SK-N-SH (cell line): ENCODE data around the gene CASP7. TPM values are rescaled to one million over a fixed set of nuclear protein-coding genes. Genes with fewer than 3 reads are reported as not detected.
A peak's percentile ranks its signal among the peaks of the same experiment; 100 is the strongest.

Experiments
- CTCF ChIA-PET: fragments of 300-600, 350-600 bp; formaldehyde crosslinking; extraction: SDS; loops from one replicate; lab custom pipeline; 2021; lab: Yijun Ruan, JAX
- POLR2A ChIA-PET: fragments of 350-600 bp; sonication (Branson Sonifier 250); formaldehyde crosslinking; extraction: SDS; loops from one replicate; lab custom pipeline; 2020; ENCODE audit warnings: antibody characterized with exemption, inconsistent platforms; lab: Yijun Ruan, JAX
- DNase-seq: peaks from one replicate; pipeline ENCODE4 v3.0.0; 2012
- H2AFZ ChIP-seq: fragments of 200-600 bp; sonication (generic); 2 replicates; pipeline ENCODE4 v1.8.1; 2016; ENCODE audit warnings: antibody characterized with exemption, mild to moderate bottlenecking, low read depth
- H3F3A ChIP-seq: fragments of 200-600 bp; sonication (generic); replicated peaks from 2 replicates; pipeline ENCODE3; 2016; ENCODE audit warnings: antibody characterized with exemption, mild to moderate bottlenecking; ENCODE audit not compliant: insufficient read depth
- H3K27ac ChIP-seq, 2 experiments: fragments of 200-500 bp in 1 of 2; fragments of 200-600 bp in 1 of 2; sonication (Bioruptor generic) in 1 of 2; sonication (generic), shearing (Covaris generic) in 1 of 2; 2 replicates each; pipeline versions ENCODE4 v1.5.1 to v1.6.1; 2014 to 2016; ENCODE audit warnings: low read depth in 2 of 2, inconsistent platforms in 1 of 2, low read length in 1 of 2, mild to moderate bottlenecking in 1 of 2, mixed read lengths in 1 of 2
- H3K27me3 ChIP-seq: fragments of 200-600 bp; sonication (generic), shearing (Covaris generic); 2 replicates; pipeline ENCODE4 v1.6.1; 2016; ENCODE audit warnings: mixed run types; ENCODE audit not compliant: insufficient read depth
- H3K36me3 ChIP-seq, 2 experiments: fragments of 200-500 bp in 1 of 2; fragments of 200-600 bp in 1 of 2; sonication (Bioruptor generic) in 1 of 2; sonication (generic) in 1 of 2; replicated peaks in 1 of 2; 2 replicates each; pipeline versions ENCODE3 to v1.5.1; 2014 to 2016; ENCODE audit warnings: low read length in 1 of 2, mild to moderate bottlenecking in 1 of 2; ENCODE audit not compliant: insufficient read depth in 2 of 2, control insufficient read depth in 1 of 2
- H3K4me1 ChIP-seq, 2 experiments: fragments of 200-500 bp in 1 of 2; fragments of 200-600 bp in 1 of 2; sonication (Bioruptor generic) in 1 of 2; sonication (generic), shearing (Covaris generic) in 1 of 2; 2 replicates each; pipeline versions ENCODE4 v1.5.1 to v1.6.1; 2014 to 2016; ENCODE audit warnings: low read depth in 1 of 2, low read length in 1 of 2, mixed run types in 1 of 2; ENCODE audit not compliant: insufficient read depth in 2 of 2, control insufficient read depth in 1 of 2
- H3K4me2 ChIP-seq: fragments of 200-600 bp; sonication (generic), shearing (Covaris generic); 2 replicates; pipeline ENCODE4 v1.6.1; 2017; ENCODE audit warnings: mixed run types
- H3K4me3 ChIP-seq, 2 experiments: fragments of 200-500 bp in 1 of 2; fragments of 200-600 bp in 1 of 2; sonication (Bioruptor generic) in 1 of 2; sonication (generic), shearing (Covaris generic) in 1 of 2; 2 replicates each; pipeline versions ENCODE4 v1.5.1 to v1.8.1; 2014 to 2016; ENCODE audit warnings: low read depth in 2 of 2, inconsistent platforms in 1 of 2, low read length in 1 of 2, mild to moderate bottlenecking in 1 of 2, mixed read lengths in 1 of 2, moderate library complexity in 1 of 2
- H3K79me2 ChIP-seq: fragments of 200-600 bp; sonication (generic); 2 replicates; pipeline ENCODE4 v1.8.1; 2017; ENCODE audit warnings: mild to moderate bottlenecking; ENCODE audit not compliant: insufficient read depth
- H3K9ac ChIP-seq: fragments of 200-600 bp; sonication (generic); 2 replicates; pipeline ENCODE4 v1.6.1; 2017; ENCODE audit warnings: mixed run types
- H3K9me2 ChIP-seq: fragments of 200-600 bp; sonication (generic); 2 replicates; pipeline ENCODE4 v1.6.1; 2017; ENCODE audit warnings: mixed run types
- H3K9me3 ChIP-seq: fragments of 200-600 bp; sonication (generic); 2 replicates; pipeline ENCODE4 v1.6.1; 2017; ENCODE audit warnings: mixed run types, mild to moderate bottlenecking, moderate library complexity
- H4K20me1 ChIP-seq: fragments of 200-600 bp; sonication (generic); 2 replicates; pipeline ENCODE4 v1.6.1; 2017; ENCODE audit warnings: mild to moderate bottlenecking, mixed run types; ENCODE audit not compliant: insufficient read depth
- CHD2 ChIP-seq: fragments of 150-350 bp; IDR thresholded peaks from 2 replicates; pipeline ENCODE4 v1.6.1; 2018; ENCODE audit warnings: low read length; ENCODE audit not compliant: partially characterized antibody
- CTCF ChIP-seq: fragments of 200-600 bp; sonication (generic); IDR thresholded peaks from 2 replicates; pipeline ENCODE4 v1.6.1; 2017; ENCODE audit warnings: antibody characterized with exemption, mild to moderate bottlenecking, moderate library complexity
- EP300 ChIP-seq, 2 experiments: IDR thresholded peaks; 2 replicates each; pipeline versions ENCODE4 v1.4.0 to v1.6.1; 2012; ENCODE audit warnings: borderline replicate concordance in 1 of 2, low read depth in 1 of 2, low read length in 1 of 2
- FOSL2 ChIP-seq: IDR thresholded peaks from 2 replicates; pipeline ENCODE4 v1.4.0; 2012; ENCODE audit warnings: low read depth, mild to moderate bottlenecking, moderate library complexity, borderline replicate concordance
- GABPA ChIP-seq: IDR thresholded peaks from 2 replicates; pipeline ENCODE4 v1.4.0; 2012; ENCODE audit warnings: low read depth, mild to moderate bottlenecking
- GATA2 ChIP-seq: sonication (generic); formaldehyde crosslinking; IDR thresholded peaks from 2 replicates; pipeline ENCODE4 v1.5.0; 2020; ENCODE audit warnings: mild to moderate bottlenecking, missing genetic modification reagents
- JUND ChIP-seq: IDR thresholded peaks from 2 replicates; pipeline ENCODE4 v1.4.0; 2012
- MEF2A ChIP-seq: IDR thresholded peaks from 2 replicates; pipeline ENCODE4 v1.4.0; 2012; ENCODE audit warnings: low read depth, borderline replicate concordance
- PBX3 ChIP-seq: IDR thresholded peaks from 2 replicates; pipeline ENCODE4; 2012
- POLR2AphosphoS5 ChIP-seq: IDR thresholded peaks from 2 replicates; pipeline ENCODE4 v1.6.1; 2012; ENCODE audit warnings: low read depth, low read length
- SIN3A ChIP-seq: IDR thresholded peaks from 2 replicates; pipeline ENCODE4 v1.6.1; 2012; ENCODE audit warnings: low read depth, mild to moderate bottlenecking, low read length, moderate library complexity, borderline replicate concordance
- TCF12 ChIP-seq: IDR thresholded peaks from 2 replicates; pipeline ENCODE4 v1.4.0; 2012
- YY1 ChIP-seq: IDR thresholded peaks from 2 replicates; pipeline ENCODE4 v1.4.0; 2012; ENCODE audit warnings: low read depth, mild to moderate bottlenecking
- ZBTB33 ChIP-seq: IDR thresholded peaks from 2 replicates; pipeline ENCODE4 v1.4.0; 2012; ENCODE audit warnings: low read depth, borderline replicate concordance
- WGBS: methylation state at CpG from one replicate; pipeline ENCODE4 v1.1.6; 2017; ENCODE audit warnings: low lambda C conversion rate; 5-methylcytosine and 5-hydroxymethylcytosine counted together
- polyA plus RNA-seq, 3 experiments: library from polyadenylated mRNA; depleted of rRNA; stranded (reverse); fragments of >200 nt; gene quantifications; 2 replicates each; pipeline ENCODE4 v1.2.3, GENCODE V29; 2012

The CASP7 gene
- polyA plus RNA-seq (2012; rRNA removed): 13.6 and 15.1 TPM in 2 replicates
- 14.2 and 16.5 TPM in 2 replicates for polyA plus RNA-seq (2012; cell fraction: cytosol; rRNA removed)
- polyA plus RNA-seq (2012; cell fraction: nucleus; rRNA removed): 6.6 and 10.8 TPM in 2 replicates

- H3K4me3 ChIP-seq: peak within 1 kb of the TSS; percentile 89 to 98
- TF ChIP-seq CTCF: no peak
- no peak for TF ChIP-seq GATA2 (CRISPR knock-in tag)
- TF ChIP-seq POLR2AphosphoS5: peak; percentile 42; the same call in 1 of the 2 replicates
- TF ChIP-seq CHD2: peak; percentile 8
- TF ChIP-seq SIN3A: 0 out of 2 replicates have a peak, but pooled peaks have one; percentile 4
- TF ChIP-seq EP300 (IDR thresholded peaks at IDR 0.05; ENCODE audit: borderline replicate concordance in 1 of 2, low read depth in 1 of 2, low read length in 1 of 2): 0 out of 4 replicates have a peak, but pooled peaks of 1 of the 2 experiments have one; percentile 18
- TF ChIP-seq, all 33 proteins: peak for 4
- Histone ChIP-seq H3K4me1 (peaks cover 0 to 6% of the 10 kb centered on the region in 2 experiments; a peak in 1 of 4 replicates), H3K9me2 (no peaks in the 10 kb centered on the region), H3K27ac (peak within 1 kb of the TSS; percentile 77 to 82), H3F3A (no peaks in the 10 kb centered on the region), H3K27me3 (no peaks in the 10 kb centered on the region), H3K9me3 (no peaks in the 10 kb centered on the region), H3K79me2 (peaks cover 46% of the 10 kb centered on the region), H3K4me2 (peak within 1 kb of the TSS; percentile 92), H3K36me3 (peaks cover 0 to 5% of the 10 kb centered on the region in 2 experiments), H2AFZ (peak within 1 kb of the TSS; percentile 94), H4K20me1 (no peaks in the 10 kb centered on the region), H3K9ac (peak within 1 kb of the TSS; percentile 92)
- peak; percentile 90 for DNase-seq
- CTCF ChIA-PET: interaction anchor here (0.5 to 2.2 kb wide), 31 partner anchors 10 to 772 kb away, joined by 3 to 13 read pairs (median 3); partner anchors contain the start of gene NRAP
- POLR2A ChIA-PET: no interaction called here
- 3% methylated on average over 22 of the region's 68 CpGs for WGBS
Observed at GRCh38 chr10:113679463-113680189, at the start of gene CASP7. TSS of gene CASP7 (plus strand) at chr10:113679912. CDS start at chr10:113697494, 17,582 bp downstream.

- Histone ChIP-seq H3K4me3 (no peak overlapping the region), H4K20me1 (no peaks in the 10 kb centered on the region), H3K36me3 (no peaks in the 10 kb centered on the region), H3K27me3 (no peaks in the 10 kb centered on the region; the same call in 1 of the 2 replicates), H3K79me2 (no peaks in the 10 kb centered on the region), H2AFZ (no peak overlapping the region), H3F3A (no peaks in the 10 kb centered on the region), H3K4me2 (no peak overlapping the region), H3K9me2 (no peaks in the 10 kb centered on the region), H3K27ac (no peak overlapping the region), H3K9ac (no peak overlapping the region), H3K9me3 (no peaks in the 10 kb centered on the region), H3K4me1 (no peaks in the 10 kb centered on the region; a peak in 1 of 4 replicates)
- 48% methylated on average over 5 of the region's 5 CpGs for WGBS
- no peak for TF ChIP-seq GABPA
- TF ChIP-seq YY1: no peak
- no peak for TF ChIP-seq CTCF
- TF ChIP-seq PBX3: no peak
- no peak for TF ChIP-seq TCF12
- no peak for TF ChIP-seq FOSL2
- no peak for TF ChIP-seq ZBTB33
- no peak for TF ChIP-seq JUND
- TF ChIP-seq MEF2A: no peak
- POLR2A ChIA-PET: no interaction called here
- CTCF ChIA-PET: interaction anchor here (0.8 to 1.8 kb wide), 2 partner anchors 9 to 49 kb away, joined by 3 to 4 read pairs; partner anchors contain the start of gene CASP7
- DNase-seq: no peak
Observed at GRCh38 chr10:113630929-113631533, 48.7 kb upstream of the CASP7 start.
